OCI-LY3 (cell line): Measurements from ENCODE around the gene CIITA.
A peak's percentile ranks its signal among the peaks of the same experiment; 100 is the strongest.

Experiments
- H2AFZ ChIP-seq: fragments of 200-600, 300-600 bp; shearing (Covaris generic); 2 replicates; pipeline ENCODE4 v1.6.0; 2014; ENCODE audit warnings: antibody characterized with exemption, low read depth, low read length
- H3K27ac ChIP-seq: fragments of 200-600, 300-600 bp; sonication (generic); 2 replicates; pipeline ENCODE4 v1.5.1; 2014; ENCODE audit warnings: mild to moderate bottlenecking, low read length, moderate library complexity, mixed read lengths
- H3K27me3 ChIP-seq: fragments of 200-600, 300-600 bp; sonication (generic); 2 replicates; pipeline ENCODE4 v1.6.1; 2014; ENCODE audit warnings: low read depth, low read length, mixed read lengths
- H3K36me3 ChIP-seq: fragments of 200-600, 300-600 bp; sonication (generic); replicated peaks from 2 replicates; pipeline ENCODE3; 2014; ENCODE audit warnings: low read depth, low read length, mixed read lengths
- H3K4me1 ChIP-seq: fragments of 300-600, 200-600 bp; sonication (generic); 2 replicates; pipeline ENCODE4 v1.6.1; 2014; ENCODE audit warnings: low read length, mixed read lengths
- H3K4me2 ChIP-seq: fragments of 200-600, 300-600 bp; sonication (generic); 2 replicates; pipeline ENCODE4 v1.6.1; 2014; ENCODE audit warnings: low read length, mixed read lengths
- H3K4me3 ChIP-seq: fragments of 300-600, 200-600 bp; sonication (generic); 2 replicates; pipeline ENCODE4 v1.5.1; 2014; ENCODE audit warnings: antibody characterized with exemption, mild to moderate bottlenecking, low read length, moderate library complexity
- H3K79me2 ChIP-seq: fragments of 300-600, 200-600 bp; shearing (Covaris generic); 2 replicates; pipeline ENCODE4 v1.6.1; 2014; ENCODE audit warnings: mild to moderate bottlenecking, low read length, mixed read lengths
- H3K9ac ChIP-seq: fragments of 300-600, 200-600 bp; shearing (Covaris generic); 2 replicates; pipeline ENCODE4 v1.6.0; 2014; ENCODE audit warnings: mild to moderate bottlenecking, low read length, moderate library complexity
- H3K9me3 ChIP-seq: fragments of 200-600, 300-600 bp; shearing (Covaris generic); 2 replicates; pipeline ENCODE4 v1.6.1; 2014; ENCODE audit warnings: low read length, mixed read lengths; ENCODE audit not compliant: insufficient read depth
- H4K20me1 ChIP-seq: fragments of 200-600, 300-600 bp; sonication (generic); 2 replicates; pipeline ENCODE4 v1.6.1; 2016; ENCODE audit warnings: low read length, mixed read lengths; ENCODE audit not compliant: insufficient read depth
- EZH2phosphoT487 ChIP-seq: fragments of 200-600 bp; shearing (Covaris generic); IDR thresholded peaks from 2 replicates; pipeline ENCODE4 v1.6.1; 2018; ENCODE audit warnings: antibody characterized with exemption, mixed run types, low read depth
- TF ChIP-seq, protein P1 (sequence below): fragments of 200-600, 300-600 bp; sonication (generic); IDR thresholded peaks from 2 replicates; pipeline ENCODE4 v1.5.1; 2014; ENCODE audit warnings: antibody characterized with exemption, low read length, low read depth

CIITA gene

DNA sequence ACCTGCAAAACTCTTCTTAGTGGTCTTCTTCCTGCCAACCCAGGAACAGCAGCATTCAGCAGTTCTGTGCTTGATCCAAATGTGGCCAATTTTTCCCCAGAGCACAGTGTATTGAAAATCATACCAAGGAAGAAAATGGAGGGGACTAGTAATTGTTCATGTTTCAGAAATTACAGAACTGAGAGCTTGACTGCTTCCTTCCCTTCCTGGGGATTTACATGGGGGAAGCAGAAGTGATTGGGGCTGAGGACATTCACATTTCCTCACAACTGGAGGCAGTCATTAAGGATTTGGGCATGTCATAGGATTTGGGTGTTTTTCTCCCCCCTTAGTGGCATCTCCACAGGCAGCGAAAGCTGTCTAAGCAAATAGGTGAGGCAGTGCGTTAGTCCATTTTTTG, 19.7 kb downstream of the CIITA start:
- Histone ChIP-seq H3K27me3 (no peaks in the 10 kb centered on the region), H3K9ac (peak overlapping the region; percentile 82), H3K4me1 (peaks cover 74% of the 10 kb centered on the region), H3K4me3 (peak overlapping the region; percentile 66), H3K4me2 (peak overlapping the region; percentile 91), H4K20me1 (peaks cover 85% of the 10 kb centered on the region), H3K27ac (peak overlapping the region; percentile 98), H3K9me3 (no peaks in the 10 kb centered on the region), H2AFZ (no peak overlapping the region), H3K79me2 (peaks cover 91% of the 10 kb centered on the region), H3K36me3 (peaks cover 80% of the 10 kb centered on the region)
- TF ChIP-seq, protein P1, sequence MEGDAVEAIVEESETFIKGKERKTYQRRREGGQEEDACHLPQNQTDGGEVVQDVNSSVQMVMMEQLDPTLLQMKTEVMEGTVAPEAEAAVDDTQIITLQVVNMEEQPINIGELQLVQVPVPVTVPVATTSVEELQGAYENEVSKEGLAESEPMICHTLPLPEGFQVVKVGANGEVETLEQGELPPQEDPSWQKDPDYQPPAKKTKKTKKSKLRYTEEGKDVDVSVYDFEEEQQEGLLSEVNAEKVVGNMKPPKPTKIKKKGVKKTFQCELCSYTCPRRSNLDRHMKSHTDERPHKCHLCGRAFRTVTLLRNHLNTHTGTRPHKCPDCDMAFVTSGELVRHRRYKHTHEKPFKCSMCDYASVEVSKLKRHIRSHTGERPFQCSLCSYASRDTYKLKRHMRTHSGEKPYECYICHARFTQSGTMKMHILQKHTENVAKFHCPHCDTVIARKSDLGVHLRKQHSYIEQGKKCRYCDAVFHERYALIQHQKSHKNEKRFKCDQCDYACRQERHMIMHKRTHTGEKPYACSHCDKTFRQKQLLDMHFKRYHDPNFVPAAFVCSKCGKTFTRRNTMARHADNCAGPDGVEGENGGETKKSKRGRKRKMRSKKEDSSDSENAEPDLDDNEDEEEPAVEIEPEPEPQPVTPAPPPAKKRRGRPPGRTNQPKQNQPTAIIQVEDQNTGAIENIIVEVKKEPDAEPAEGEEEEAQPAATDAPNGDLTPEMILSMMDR: no peak
- TF ChIP-seq EZH2phosphoT487: no peak

DNA sequence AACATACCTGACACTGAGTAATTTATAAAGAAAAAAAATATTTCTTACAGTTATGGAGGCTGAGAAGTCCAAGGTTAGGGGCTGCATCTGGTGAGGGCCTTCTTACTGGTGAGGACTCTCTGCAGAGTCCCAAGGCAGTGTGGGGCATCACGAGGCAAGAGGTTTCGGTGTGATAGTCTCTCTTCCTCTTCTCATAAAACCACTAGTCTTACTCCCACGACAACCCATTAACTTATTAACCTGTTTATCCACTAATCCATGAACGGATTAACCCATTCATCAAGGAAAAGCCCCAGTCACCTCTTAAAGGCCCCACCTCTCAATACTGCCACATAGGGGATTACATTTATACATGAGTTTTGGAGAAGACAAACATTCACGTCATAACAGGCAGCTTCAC, 20.1 kb downstream of the CIITA start:
- peaks cover 81% of the 10 kb centered on the region for H3K36me3 ChIP-seq
- peaks cover 91% of the 10 kb centered on the region for H3K79me2 ChIP-seq
- H3K27me3 ChIP-seq: no peaks in the 10 kb centered on the region
- H4K20me1 ChIP-seq: peaks cover 85% of the 10 kb centered on the region
- peak overlapping the region; percentile 66 for H3K4me3 ChIP-seq
- H2AFZ ChIP-seq: no peak overlapping the region
- no peak for TF ChIP-seq EZH2phosphoT487
- TF ChIP-seq, protein P1: no peak
- H3K9me3 ChIP-seq: no peaks in the 10 kb centered on the region
- H3K4me2 ChIP-seq: peak overlapping the region; percentile 91
- H3K27ac ChIP-seq: peak overlapping the region; percentile 98
- peak overlapping the region; percentile 82 for H3K9ac ChIP-seq
- peaks cover 70% of the 10 kb centered on the region for H3K4me1 ChIP-seq

DNA sequence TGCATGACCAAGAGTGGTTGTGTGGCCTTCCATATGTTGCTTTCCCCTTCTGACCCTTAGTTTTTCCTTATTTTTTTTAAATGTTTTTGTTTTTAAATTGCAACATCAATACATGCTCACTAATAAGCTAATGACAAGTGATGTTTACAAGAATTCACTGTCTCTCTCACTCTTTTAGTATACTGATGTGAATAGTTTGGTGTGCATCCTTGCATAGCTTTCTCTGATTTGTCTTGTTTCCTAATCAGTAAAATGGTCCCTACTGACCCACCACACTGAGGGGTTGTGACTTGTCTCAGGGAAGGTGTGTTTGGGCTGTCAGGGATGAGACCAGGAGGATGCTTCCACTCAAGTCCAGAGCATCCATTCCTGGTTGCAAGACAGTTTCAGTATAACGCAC, 26.0 kb downstream of the CIITA start:
- TF ChIP-seq EZH2phosphoT487: no peak
- TF ChIP-seq, protein P1: no peak
- Histone ChIP-seq H3K9me3 (no peaks in the 10 kb centered on the region), H3K9ac (no peak overlapping the region), H3K27ac (peak overlapping the region; percentile 16; the same call in 1 of the 2 replicates), H3K4me3 (no peak overlapping the region), H3K4me2 (no peak overlapping the region), H3K36me3 (peaks cover 88% of the 10 kb centered on the region), H2AFZ (no peak overlapping the region), H4K20me1 (peaks cover 93% of the 10 kb centered on the region), H3K79me2 (peaks cover 85% of the 10 kb centered on the region), H3K27me3 (no peaks in the 10 kb centered on the region), H3K4me1 (peaks cover 12% of the 10 kb centered on the region)

DNA sequence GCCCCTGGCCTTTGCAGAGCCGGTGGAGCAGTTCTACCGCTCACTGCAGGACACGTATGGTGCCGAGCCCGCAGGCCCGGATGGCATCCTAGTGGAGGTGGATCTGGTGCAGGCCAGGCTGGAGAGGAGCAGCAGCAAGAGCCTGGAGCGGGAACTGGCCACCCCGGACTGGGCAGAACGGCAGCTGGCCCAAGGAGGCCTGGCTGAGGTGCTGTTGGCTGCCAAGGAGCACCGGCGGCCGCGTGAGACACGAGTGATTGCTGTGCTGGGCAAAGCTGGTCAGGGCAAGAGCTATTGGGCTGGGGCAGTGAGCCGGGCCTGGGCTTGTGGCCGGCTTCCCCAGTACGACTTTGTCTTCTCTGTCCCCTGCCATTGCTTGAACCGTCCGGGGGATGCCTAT, 29.5 kb downstream of the CIITA start:
- no peak for TF ChIP-seq EZH2phosphoT487
- TF ChIP-seq, protein P1: no peak
- Histone ChIP-seq H4K20me1 (peaks cover 92% of the 10 kb centered on the region), H3K9ac (no peak overlapping the region), H3K27ac (no peak overlapping the region), H3K9me3 (no peaks in the 10 kb centered on the region), H3K36me3 (peaks cover 88% of the 10 kb centered on the region), H3K4me2 (no peak overlapping the region), H3K4me3 (no peak overlapping the region), H3K27me3 (no peaks in the 10 kb centered on the region), H2AFZ (no peak overlapping the region), H3K79me2 (peaks cover 64% of the 10 kb centered on the region), H3K4me1 (peaks cover 11% of the 10 kb centered on the region)
